EL (cell line): ENCODE data around the gene ZNF155.
A peak's percentile ranks its signal among the peaks of the same experiment; 100 is the strongest.

Experiments
- DNase-seq: peaks from one replicate; pipeline ENCODE4 v3.0.0-alpha.2; 2016

The ZNF155 gene

DNA sequence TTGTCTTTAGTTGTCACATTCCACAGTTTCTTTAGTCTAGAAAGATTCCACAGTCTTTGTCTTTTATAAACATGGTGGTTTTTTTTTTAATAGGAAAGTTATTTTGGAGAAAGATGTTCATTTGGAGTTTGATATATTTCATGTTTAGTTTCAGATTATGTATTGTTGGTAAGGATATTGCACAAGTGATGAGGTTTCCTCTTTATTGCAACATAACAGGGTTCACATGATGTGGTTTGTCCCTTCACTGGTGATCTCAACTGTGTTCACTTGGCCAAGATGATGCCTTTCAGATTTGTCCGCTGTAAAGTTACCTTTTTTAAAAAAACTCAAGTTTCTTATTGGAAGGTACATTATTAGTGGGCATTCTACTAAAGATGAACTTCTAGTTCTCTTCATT, 22.0 kb downstream of the ZNF155 start:
- no peak for DNase-seq

GRCh38 chr19:44007473-44007872, 23.5 kb downstream of the ZNF155 start:
- DNase-seq, result no peak

GRCh38 chr19:44010468-44010867, 26.5 kb downstream of the ZNF155 start:
- DNase-seq, result no peak

DNA sequence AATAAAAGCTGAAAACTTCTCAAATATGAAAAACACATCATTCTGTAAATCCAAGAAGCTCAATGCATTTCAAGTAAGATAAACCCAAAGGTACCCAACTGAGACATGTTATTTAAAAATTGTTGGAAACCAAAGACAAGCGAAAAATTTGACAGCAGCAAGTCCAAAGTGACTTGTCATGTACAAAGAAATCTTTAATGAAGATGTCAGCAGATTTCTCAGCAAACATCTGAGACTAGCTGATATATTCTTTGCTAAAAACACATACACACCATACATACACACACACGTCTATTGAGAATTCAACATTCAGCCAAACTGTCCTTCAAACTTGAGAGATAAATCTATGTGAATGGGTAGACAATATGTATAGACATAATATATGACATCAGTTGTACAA, 35.5 kb downstream of the ZNF155 start:
- DNase-seq, result no peak

DNA sequence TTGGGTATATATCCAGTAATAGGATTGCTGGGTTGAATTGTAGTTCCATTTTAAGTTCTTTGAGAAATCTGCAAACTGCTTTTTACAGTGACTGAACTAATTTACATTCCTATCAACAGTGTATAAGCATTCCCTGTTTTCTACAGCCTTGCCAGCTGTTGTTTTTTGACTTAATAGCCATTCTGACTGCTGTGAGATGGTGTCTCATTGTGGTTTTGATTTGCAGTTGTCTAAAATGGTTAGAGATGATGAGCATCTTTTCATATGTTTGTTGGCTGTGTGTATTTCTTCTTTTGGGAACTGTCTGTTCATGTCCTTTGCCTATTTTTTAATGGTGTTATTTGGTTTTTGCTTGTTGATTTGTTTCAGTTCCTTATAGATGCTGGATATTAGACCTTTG, 37.2 kb downstream of the ZNF155 start:
- no peak for DNase-seq

- DNase-seq, result no peak
Measured at GRCh38 chr19:44024900-44025216, 40.9 kb downstream of the ZNF155 start.

- DNase-seq, result peak; percentile 91
Measured at GRCh38 chr19:44025217-44025936, 41.4 kb downstream of the ZNF155 start, which contains the start of gene ZNF222. Gene ZNF222 (plus strand): TSS chr19:44025379. CDS start chr19:44025437, 58 bp downstream.

DNA sequence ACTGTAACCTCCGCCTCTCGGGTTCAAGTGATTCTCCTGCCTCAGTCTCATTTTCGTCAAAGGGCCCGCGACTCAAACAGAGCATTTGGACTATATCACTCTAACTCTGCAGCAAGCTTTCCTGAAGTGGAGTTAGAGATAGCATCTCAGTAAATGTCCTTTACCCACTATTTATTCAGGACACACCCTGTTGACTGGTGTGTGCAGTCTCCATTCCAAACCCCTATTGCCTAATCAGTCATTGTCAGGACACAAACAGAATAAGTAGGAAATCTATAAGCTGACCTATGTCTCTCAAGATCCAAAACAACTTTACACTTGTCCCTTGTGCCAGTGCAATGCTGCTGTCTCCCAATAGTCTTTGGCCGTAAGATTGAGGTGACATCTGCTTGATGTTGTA, 42.6 kb downstream of the ZNF155 start:
- DNase-seq, result no peak

GRCh38 chr19:44032001-44032610, 48.1 kb downstream of the ZNF155 start:
- no peak for DNase-seq

GRCh38 chr19:44042147-44042546, 58.2 kb downstream of the ZNF155 start:
- no peak for DNase-seq
